Osteoblast (primary cell): Measurements from ENCODE around the gene MRPL14. TPM values are rescaled to one million over a fixed set of nuclear protein-coding genes. Genes with fewer than 3 reads are reported as not detected.
"Not testable (repeated sequence)": the region's sequence is repeated elsewhere in the genome, so short reads cannot be mapped to it uniquely, and the experiment has no call there.

Experiments used
- DNase-seq: peaks from one replicate; pipeline ENCODE4 v3.0.0; 2011; ENCODE audit warnings: low spot score, mixed read lengths; ENCODE audit not compliant: insufficient read length; ENCODE audit errors: missing footprints
- H2AFZ ChIP-seq: 2 replicates; pipeline ENCODE4 v1.6.0; 2011; ENCODE audit warnings: mild to moderate bottlenecking, low read length
- H3K27ac ChIP-seq: 2 replicates; pipeline ENCODE4 v1.5.1; 2011; ENCODE audit warnings: mild to moderate bottlenecking, low read depth, low read length, moderate library complexity
- H3K27me3 ChIP-seq: 2 replicates; pipeline ENCODE4 v1.6.0; 2012; ENCODE audit warnings: mild to moderate bottlenecking, control low read depth, inconsistent platforms, low read length, moderate library complexity; ENCODE audit not compliant: insufficient read depth
- H3K36me3 ChIP-seq: 2 replicates; pipeline ENCODE4 v1.5.1; 2011; ENCODE audit warnings: mild to moderate bottlenecking, low read length, control low read depth, moderate library complexity; ENCODE audit not compliant: insufficient read depth
- H3K4me1 ChIP-seq: 2 replicates; pipeline ENCODE4 v1.5.1; 2011; ENCODE audit warnings: mild to moderate bottlenecking, low read length, control low read depth, moderate library complexity; ENCODE audit not compliant: insufficient read depth
- H3K4me2 ChIP-seq: 2 replicates; pipeline ENCODE4 v1.6.0; 2011; ENCODE audit warnings: mild to moderate bottlenecking, low read length; ENCODE audit not compliant: insufficient read depth
- H3K4me3 ChIP-seq: fragments of 200-600 bp; sonication (generic); 3 replicates; pipeline ENCODE4 v1.5.1; 2012; ENCODE audit warnings: mild to moderate bottlenecking, low read length, inconsistent platforms; ENCODE audit not compliant: insufficient read depth
- H3K79me2 ChIP-seq: 2 replicates; pipeline ENCODE4 v1.6.0; 2012; ENCODE audit warnings: mild to moderate bottlenecking, low read length, control low read depth, inconsistent platforms; ENCODE audit not compliant: insufficient read depth
- H3K9me3 ChIP-seq: 2 replicates; pipeline ENCODE4 v1.5.1; 2011; ENCODE audit warnings: low read depth, low read length, control low read depth
- H4K20me1 ChIP-seq: 2 replicates; pipeline ENCODE4 v1.6.0; 2012; ENCODE audit warnings: mild to moderate bottlenecking, low read length, control low read depth; ENCODE audit not compliant: insufficient read depth
- total RNA-seq: library from RNA; depleted of rRNA; stranded (reverse); fragments of >200 nt; gene quantifications from 2 replicates; pipeline ENCODE4 v1.2.3, GENCODE V29; 2012
- TF ChIP-seq, protein P1 (sequence below): IDR thresholded peaks from 2 replicates; pipeline ENCODE4 v1.5.1; 2011; ENCODE audit warnings: mild to moderate bottlenecking, low read depth, low read length, moderate library complexity; ENCODE audit errors: extremely low read depth

MRPL14 gene
- total RNA-seq, 1 donor = 49.9 TPM

DNA sequence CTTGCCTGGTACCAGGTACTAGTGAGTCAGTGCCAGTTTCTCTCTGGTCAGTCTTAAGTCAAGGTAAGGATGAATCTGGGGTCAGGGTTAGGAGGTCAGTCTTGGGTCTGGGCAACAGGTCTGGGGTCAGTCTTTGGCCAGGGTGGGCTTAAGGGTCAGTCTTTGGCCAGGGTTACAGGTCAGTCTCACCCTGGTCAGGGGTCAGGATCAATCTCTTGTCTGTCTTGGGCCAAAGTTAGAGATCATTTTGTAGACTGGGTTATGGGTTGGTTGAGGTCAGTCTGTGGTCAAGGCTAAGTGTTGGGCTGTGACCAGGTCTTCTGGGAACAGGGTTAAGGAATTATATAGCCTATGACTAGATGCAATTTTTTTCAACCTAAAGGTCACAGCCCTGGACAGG is 18.6 kb upstream of the MRPL14 start:
- DNase-seq = no peak
- no peaks in the 10 kb centered on the region for H3K27me3 ChIP-seq
- no peaks in the 10 kb centered on the region for H3K4me1 ChIP-seq
- H3K9me3 ChIP-seq = no peaks in the 10 kb centered on the region
- H4K20me1 ChIP-seq = peaks cover 5% of the 10 kb centered on the region
- no peak overlapping the region for H3K4me2 ChIP-seq
- no peak overlapping the region for H2AFZ ChIP-seq
- TF ChIP-seq, protein P1, sequence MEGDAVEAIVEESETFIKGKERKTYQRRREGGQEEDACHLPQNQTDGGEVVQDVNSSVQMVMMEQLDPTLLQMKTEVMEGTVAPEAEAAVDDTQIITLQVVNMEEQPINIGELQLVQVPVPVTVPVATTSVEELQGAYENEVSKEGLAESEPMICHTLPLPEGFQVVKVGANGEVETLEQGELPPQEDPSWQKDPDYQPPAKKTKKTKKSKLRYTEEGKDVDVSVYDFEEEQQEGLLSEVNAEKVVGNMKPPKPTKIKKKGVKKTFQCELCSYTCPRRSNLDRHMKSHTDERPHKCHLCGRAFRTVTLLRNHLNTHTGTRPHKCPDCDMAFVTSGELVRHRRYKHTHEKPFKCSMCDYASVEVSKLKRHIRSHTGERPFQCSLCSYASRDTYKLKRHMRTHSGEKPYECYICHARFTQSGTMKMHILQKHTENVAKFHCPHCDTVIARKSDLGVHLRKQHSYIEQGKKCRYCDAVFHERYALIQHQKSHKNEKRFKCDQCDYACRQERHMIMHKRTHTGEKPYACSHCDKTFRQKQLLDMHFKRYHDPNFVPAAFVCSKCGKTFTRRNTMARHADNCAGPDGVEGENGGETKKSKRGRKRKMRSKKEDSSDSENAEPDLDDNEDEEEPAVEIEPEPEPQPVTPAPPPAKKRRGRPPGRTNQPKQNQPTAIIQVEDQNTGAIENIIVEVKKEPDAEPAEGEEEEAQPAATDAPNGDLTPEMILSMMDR = no peak
- H3K27ac ChIP-seq = no peak overlapping the region
- peaks cover 48% of the 10 kb centered on the region for H3K36me3 ChIP-seq
- no peak overlapping the region for H3K4me3 ChIP-seq
- H3K79me2 ChIP-seq = no peaks in the 10 kb centered on the region

DNA sequence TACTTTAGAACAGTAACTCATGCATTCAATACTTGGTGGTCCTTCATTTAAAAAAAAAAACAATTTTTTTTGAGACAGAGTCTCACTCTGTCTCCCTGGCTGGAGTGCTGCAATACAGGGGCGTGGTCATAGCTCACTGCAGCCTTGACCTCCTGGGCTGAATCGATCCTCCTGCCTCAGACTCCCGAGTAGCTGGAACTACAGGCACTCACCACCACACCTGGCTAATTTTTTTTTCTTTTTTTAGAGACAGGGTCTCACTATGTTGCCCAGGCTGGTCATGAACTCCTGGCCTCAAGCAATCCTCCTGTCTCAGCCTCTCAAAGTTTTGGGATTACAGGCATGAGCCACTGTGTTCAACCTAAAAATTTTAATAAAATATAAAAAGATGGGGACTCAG is 17.3 kb upstream of the MRPL14 start:
- H3K4me2 ChIP-seq, H3K27me3 ChIP-seq, H3K4me1 ChIP-seq, H3K9me3 ChIP-seq, DNase-seq, H3K4me3 ChIP-seq, H3K79me2 ChIP-seq, H4K20me1 ChIP-seq, H3K27ac ChIP-seq, H2AFZ ChIP-seq: not testable (repeated sequence)
- H3K36me3 ChIP-seq = peaks cover 60% of the 10 kb centered on the region

DNA sequence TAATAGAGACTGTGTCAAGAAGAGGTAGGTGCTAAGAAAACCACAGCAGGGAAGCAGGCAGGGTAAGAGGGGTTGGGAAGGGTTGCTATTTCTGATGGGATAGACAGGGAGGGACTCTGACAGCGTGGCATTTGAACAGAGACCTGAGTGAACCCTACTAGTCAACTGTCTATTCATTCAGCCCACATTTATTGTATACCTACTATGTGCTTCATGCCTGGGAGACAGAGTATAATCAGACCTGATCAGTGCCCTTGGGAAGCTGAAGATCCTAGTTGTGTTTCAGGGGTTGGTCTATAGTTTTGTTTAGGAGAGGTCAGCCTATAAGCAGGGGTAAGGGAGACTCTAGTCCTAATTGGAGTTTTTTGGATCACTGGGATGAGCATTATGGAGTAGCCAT is 16.5 kb upstream of the MRPL14 start:
- no peaks in the 10 kb centered on the region for H3K27me3 ChIP-seq
- TF ChIP-seq, protein P1 = no peak
- H3K27ac ChIP-seq = no peak overlapping the region
- H3K36me3 ChIP-seq = peaks cover 56% of the 10 kb centered on the region
- H4K20me1 ChIP-seq = peaks cover under 1% of the 10 kb centered on the region
- no peaks in the 10 kb centered on the region for H3K9me3 ChIP-seq
- no peak overlapping the region for H3K4me2 ChIP-seq
- no peak overlapping the region for H3K4me3 ChIP-seq
- no peak overlapping the region for H2AFZ ChIP-seq
- no peaks in the 10 kb centered on the region for H3K4me1 ChIP-seq
- H3K79me2 ChIP-seq = no peaks in the 10 kb centered on the region
- DNase-seq = peak; percentile 35

DNA sequence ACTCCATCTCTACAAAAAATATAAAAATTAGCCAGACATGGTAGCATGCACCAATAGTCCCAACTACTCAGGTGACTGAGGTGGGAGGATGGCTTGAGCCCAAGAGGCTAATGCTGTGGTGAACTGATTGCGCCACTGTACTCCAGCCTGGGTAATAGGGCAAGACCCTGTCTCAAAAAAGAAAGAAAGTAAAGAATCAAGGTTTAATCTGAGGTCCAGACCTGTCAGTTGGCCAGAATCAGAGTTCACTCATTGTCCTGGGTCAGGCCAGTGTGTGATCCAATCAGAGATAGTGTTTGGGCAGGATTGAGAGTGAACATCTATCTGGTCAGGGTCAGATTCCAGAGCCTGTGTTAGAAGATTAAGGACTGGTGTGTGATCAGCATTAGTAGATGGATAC is 15.6 kb upstream of the MRPL14 start:
- Histone ChIP-seq H3K9me3 (no peaks in the 10 kb centered on the region), H3K4me3 (no peak overlapping the region), H3K4me2 (no peak overlapping the region), H3K4me1 (no peaks in the 10 kb centered on the region), H3K27ac (no peak overlapping the region), H3K27me3 (no peaks in the 10 kb centered on the region), H2AFZ (no peak overlapping the region), H4K20me1 (no peaks in the 10 kb centered on the region), H3K79me2 (no peaks in the 10 kb centered on the region), H3K36me3 (peaks cover 49% of the 10 kb centered on the region)
- TF ChIP-seq, protein P1 = no peak
- DNase-seq = no peak

DNA sequence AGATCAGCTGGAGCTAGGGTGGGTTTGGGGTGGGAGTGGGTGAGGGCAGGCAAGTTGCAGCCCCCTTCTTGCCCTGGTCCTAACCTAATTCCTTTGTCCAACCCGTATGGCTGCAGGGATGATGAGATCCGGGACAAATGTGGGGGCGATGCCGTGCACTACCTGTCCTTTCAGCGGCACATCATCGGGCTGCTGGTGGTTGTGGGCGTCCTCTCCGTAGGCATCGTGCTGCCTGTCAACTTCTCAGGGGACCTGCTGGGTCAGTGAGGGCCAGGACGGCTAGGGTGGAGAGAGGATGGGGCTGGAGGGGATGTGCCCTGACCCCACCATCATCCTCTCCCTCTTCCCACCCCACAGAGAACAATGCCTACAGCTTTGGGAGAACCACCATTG is 12.1 kb upstream of the MRPL14 start:
- Histone ChIP-seq H3K27me3 (no peaks in the 10 kb centered on the region), H3K36me3 (peaks cover 50% of the 10 kb centered on the region), H2AFZ (no peak overlapping the region), H3K4me1 (no peaks in the 10 kb centered on the region), H3K9me3 (no peaks in the 10 kb centered on the region), H3K27ac (no peak overlapping the region), H4K20me1 (peaks cover 12% of the 10 kb centered on the region), H3K4me3 (no peak overlapping the region), H3K4me2 (no peak overlapping the region), H3K79me2 (peaks cover 8% of the 10 kb centered on the region)
- TF ChIP-seq, protein P1 = no peak
- DNase-seq = no peak
